ENCODE data around the gene PTPN13.

The PTPN13 gene

DNA sequence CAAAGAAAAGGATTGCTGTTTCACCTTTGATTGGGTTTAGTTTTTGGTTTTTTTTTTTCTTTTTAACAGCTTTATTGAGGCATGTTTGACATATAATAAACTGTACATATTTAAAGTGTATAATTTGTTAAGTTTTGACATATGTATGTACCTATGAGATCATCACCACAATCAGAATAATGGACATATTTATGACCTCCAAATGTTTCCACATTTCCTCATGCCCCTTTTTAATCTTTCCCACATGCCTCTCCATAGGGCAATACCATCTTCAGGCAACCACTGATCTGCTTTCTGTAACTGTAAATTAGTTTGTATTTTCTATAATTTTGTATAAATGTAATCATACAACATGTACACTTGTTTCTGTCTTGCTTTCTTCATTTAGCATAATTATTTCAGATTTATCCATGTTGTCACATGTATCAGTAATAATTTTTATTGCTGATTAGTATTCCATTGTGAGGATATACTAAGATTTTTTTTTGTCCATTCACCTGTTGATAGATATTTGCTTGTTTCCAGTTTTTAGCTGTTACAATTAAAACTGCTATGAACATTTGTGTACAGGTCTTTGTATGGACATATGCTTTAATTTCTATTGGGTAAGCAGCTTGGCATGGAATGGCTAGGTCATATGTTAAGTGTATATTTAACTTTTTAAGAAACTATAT, 33.5 kb downstream of the PTPN13 start:
- no peak overlapping the region for H3K4me2 ChIP-seq (ENCODE audit: low read depth, low read length, poor library complexity, severe bottlenecking)
- no peaks in the 10 kb centered on the region for H3F3A ChIP-seq (ENCODE audit: low read depth)
- H3K9me2 ChIP-seq (replicated peaks; ENCODE audit: low read depth, low read length): no peaks in the 10 kb centered on the region
- no peaks in the 10 kb centered on the region for H3K4me1 ChIP-seq (ENCODE audit: insufficient read depth, low read length, poor library complexity, severe bottlenecking)
- no peaks in the 10 kb centered on the region for H4K20me1 ChIP-seq (ENCODE audit: insufficient read depth, low read length, poor library complexity, severe bottlenecking)
- H3K36me3 ChIP-seq (ENCODE audit: insufficient read depth, low read length): no peaks in the 10 kb centered on the region
- no peak overlapping the region for H2AFZ ChIP-seq (ENCODE audit: low read length)
- H3K79me2 ChIP-seq (ENCODE audit: insufficient read depth, low read length): no peaks in the 10 kb centered on the region
- H3K9ac ChIP-seq (ENCODE audit: low read depth, low read length, poor library complexity, severe bottlenecking): no peak overlapping the region
- H3K27me3 ChIP-seq (ENCODE audit: insufficient read depth, low read length, poor library complexity, severe bottlenecking): no peaks in the 10 kb centered on the region
- H3K9me3 ChIP-seq (ENCODE audit: insufficient read depth, low read depth, low read length): no peaks in the 10 kb centered on the region
- H3K4me3 ChIP-seq (ENCODE audit: low read length, poor library complexity, severe bottlenecking): no peak overlapping the region
- TF ChIP-seq CTCF (conservative IDR thresholded peaks at IDR 0.05; ENCODE audit: low read length) (no peak), EZH2phosphoT487 (IDR thresholded peaks at IDR 0.05; ENCODE audit: borderline replicate concordance) (no peak)

DNA sequence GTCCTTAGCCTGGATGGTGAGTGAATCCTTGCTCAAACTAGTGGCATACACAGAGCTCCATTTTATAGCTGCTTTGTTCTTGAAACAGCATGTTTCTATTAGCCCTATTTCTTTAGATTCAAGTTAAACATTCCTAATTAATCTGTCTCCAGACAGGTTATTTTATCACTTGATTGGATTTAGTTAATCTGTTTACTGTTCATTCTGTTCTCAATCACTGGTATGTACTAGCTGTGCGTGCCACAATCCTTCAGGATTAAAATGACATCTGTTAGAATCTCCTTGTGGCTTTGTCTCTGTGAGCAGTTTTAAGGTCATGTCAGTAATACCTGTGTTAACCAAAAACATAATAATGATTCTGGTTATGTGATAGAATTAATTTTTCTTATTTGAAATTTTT, 36.5 kb downstream of the PTPN13 start:
- Histone ChIP-seq H3K9ac (ENCODE audit: low read depth, low read length, poor library complexity, severe bottlenecking) (no peak overlapping the region), H3K4me3 (ENCODE audit: low read length, poor library complexity, severe bottlenecking) (no peak overlapping the region), H3K36me3 (ENCODE audit: insufficient read depth, low read length) (no peaks in the 10 kb centered on the region), H4K20me1 (ENCODE audit: insufficient read depth, low read length, poor library complexity, severe bottlenecking) (no peaks in the 10 kb centered on the region), H3K27me3 (ENCODE audit: insufficient read depth, low read length, poor library complexity, severe bottlenecking) (no peaks in the 10 kb centered on the region), H3K4me1 (ENCODE audit: insufficient read depth, low read length, poor library complexity, severe bottlenecking) (no peaks in the 10 kb centered on the region), H3K9me3 (ENCODE audit: insufficient read depth, low read depth, low read length) (no peaks in the 10 kb centered on the region), H3F3A (ENCODE audit: low read depth) (no peaks in the 10 kb centered on the region), H3K4me2 (ENCODE audit: low read depth, low read length, poor library complexity, severe bottlenecking) (no peak overlapping the region), H2AFZ (ENCODE audit: low read length) (no peak overlapping the region), H3K9me2 (replicated peaks; ENCODE audit: low read depth, low read length) (no peaks in the 10 kb centered on the region), H3K79me2 (ENCODE audit: insufficient read depth, low read length) (no peaks in the 10 kb centered on the region)
- TF ChIP-seq EZH2phosphoT487 (IDR thresholded peaks at IDR 0.05; ENCODE audit: borderline replicate concordance): no peak
- TF ChIP-seq CTCF (conservative IDR thresholded peaks at IDR 0.05; ENCODE audit: low read length): no peak

DNA sequence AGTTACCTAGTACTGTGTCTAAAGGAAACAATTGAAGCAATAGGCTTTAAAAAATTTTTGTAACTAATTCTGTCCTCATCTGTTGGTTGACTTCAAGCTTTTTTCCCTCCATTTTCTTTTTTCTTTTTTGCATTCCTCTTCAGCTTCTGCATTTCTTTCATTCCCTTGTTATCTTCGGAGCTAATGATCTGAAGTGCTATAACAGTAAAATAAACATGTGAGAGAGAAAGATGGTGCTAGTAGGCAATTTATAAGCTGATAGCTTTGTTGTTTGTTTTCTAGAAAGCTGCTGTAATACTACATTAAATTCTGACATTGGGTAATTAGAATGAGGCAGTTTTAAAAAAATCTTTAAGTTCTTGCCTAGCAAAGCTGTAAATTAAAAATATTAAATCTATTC, 37.1 kb downstream of the PTPN13 start:
- H3K4me3 ChIP-seq (ENCODE audit: low read length, poor library complexity, severe bottlenecking): no peak overlapping the region
- H3K36me3 ChIP-seq (ENCODE audit: insufficient read depth, low read length): no peaks in the 10 kb centered on the region
- no peak overlapping the region for H2AFZ ChIP-seq (ENCODE audit: low read length)
- no peaks in the 10 kb centered on the region for H3K9me3 ChIP-seq (ENCODE audit: insufficient read depth, low read depth, low read length)
- no peaks in the 10 kb centered on the region for H3K4me1 ChIP-seq (ENCODE audit: insufficient read depth, low read length, poor library complexity, severe bottlenecking)
- TF ChIP-seq CTCF (conservative IDR thresholded peaks at IDR 0.05; ENCODE audit: low read length): no peak
- no peak for TF ChIP-seq EZH2phosphoT487 (IDR thresholded peaks at IDR 0.05; ENCODE audit: borderline replicate concordance)
- H3K9me2 ChIP-seq (replicated peaks; ENCODE audit: low read depth, low read length): no peaks in the 10 kb centered on the region
- no peak overlapping the region for H3K4me2 ChIP-seq (ENCODE audit: low read depth, low read length, poor library complexity, severe bottlenecking)
- no peaks in the 10 kb centered on the region for H3F3A ChIP-seq (ENCODE audit: low read depth)
- H4K20me1 ChIP-seq (ENCODE audit: insufficient read depth, low read length, poor library complexity, severe bottlenecking): no peaks in the 10 kb centered on the region
- H3K9ac ChIP-seq (ENCODE audit: low read depth, low read length, poor library complexity, severe bottlenecking): no peak overlapping the region
- no peaks in the 10 kb centered on the region for H3K27me3 ChIP-seq (ENCODE audit: insufficient read depth, low read length, poor library complexity, severe bottlenecking)
- H3K79me2 ChIP-seq (ENCODE audit: insufficient read depth, low read length): no peaks in the 10 kb centered on the region

Data from Loucy (cell line).